DMS 273 treated with DMSO at 0.1 percent for 48 hours (cell line): ENCODE results near the gene CERCAM.
A peak's percentile ranks its signal among the peaks of the same experiment; 100 is the strongest.

Experiments used
- DNase-seq: peaks from one replicate; lab custom pipeline; 2025; lab: John Stamatoyannopoulos, UW

CERCAM gene

DNA sequence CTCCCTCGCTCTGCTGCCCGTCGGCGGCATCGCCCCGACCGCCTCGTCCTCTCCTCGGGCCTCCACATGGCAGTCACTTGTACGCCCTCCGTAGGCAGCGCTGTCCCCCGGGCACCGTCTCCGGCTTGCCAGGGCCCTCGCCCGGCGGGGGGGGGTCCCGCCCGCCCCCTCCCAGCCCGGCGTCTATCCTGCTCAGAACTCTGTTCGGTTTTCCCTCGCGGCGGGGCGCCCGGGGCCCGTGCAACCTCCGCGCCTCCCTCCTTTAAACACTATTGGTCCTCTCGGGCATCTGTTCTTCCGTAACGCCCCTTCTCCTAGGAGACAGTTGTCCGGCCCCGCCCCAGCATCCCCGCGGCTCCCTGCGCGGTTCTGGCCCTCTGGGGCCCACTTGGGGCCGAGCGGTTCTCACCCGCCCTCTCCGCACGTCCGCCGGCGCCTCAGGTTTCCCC is 36.0 kb downstream of the CERCAM start:
- peak; percentile 44 for DNase-seq

DNA sequence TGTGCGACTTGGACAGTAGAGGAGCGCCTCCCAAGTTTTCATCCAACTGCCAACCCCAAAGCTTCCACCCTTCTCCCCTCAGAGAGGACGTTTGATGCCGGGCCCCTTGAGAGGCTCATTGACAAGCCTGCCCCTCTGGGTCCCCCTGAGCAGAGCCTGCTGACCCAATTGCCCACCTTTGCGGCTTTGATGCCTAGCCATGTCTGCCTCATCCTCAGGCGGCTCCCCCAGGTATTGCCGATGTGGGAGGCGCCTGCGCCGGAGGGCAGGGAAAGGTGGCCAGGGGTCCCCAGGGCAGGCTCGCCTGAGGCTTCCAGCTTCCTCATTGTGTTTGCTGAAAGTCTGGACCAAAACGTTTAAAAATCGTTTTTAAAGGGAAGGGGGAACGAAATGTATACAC is 36.5 kb downstream of the CERCAM start:
- no peak for DNase-seq

DNA sequence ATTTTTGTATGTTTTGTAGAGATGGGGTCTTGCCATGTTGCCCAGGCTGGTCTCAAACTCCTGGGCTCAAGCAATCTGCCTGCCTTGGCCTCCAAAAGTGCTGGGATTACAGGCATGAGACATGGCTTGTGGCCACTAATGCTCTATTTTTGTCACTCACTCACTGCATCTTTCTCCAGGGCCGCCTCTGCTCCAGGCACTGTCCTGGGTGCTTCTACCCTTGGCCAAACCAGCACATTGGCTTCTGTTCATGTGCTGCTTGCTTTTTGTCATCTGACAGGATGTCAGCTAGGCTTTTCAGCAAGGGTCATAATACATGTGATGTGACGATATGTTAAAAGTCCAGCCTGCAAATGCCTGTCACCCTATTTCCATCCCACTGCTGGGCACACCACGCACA is 38.4 kb downstream of the CERCAM start:
- DNase-seq: no peak

DNA sequence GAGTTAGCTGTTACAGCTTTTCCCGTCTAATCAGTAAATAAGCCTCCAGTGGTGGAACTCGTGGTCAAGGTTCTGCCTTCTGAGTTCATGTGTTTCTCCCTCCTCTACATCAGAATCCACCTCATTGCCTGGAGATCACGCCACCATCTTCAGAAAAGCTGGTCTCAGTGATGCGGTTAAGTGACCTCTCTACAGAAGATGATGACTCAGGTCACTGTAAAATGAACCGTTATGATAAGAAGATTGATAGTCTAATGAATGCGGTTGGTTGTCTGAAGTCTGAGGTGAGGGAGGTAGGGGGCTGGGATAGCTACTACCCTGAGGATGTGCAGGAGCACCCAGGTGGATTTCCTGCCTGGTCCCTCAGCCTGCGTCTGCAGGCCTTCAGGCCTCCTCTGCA is 48.4 kb downstream of the CERCAM start:
- DNase-seq: no peak

DNA sequence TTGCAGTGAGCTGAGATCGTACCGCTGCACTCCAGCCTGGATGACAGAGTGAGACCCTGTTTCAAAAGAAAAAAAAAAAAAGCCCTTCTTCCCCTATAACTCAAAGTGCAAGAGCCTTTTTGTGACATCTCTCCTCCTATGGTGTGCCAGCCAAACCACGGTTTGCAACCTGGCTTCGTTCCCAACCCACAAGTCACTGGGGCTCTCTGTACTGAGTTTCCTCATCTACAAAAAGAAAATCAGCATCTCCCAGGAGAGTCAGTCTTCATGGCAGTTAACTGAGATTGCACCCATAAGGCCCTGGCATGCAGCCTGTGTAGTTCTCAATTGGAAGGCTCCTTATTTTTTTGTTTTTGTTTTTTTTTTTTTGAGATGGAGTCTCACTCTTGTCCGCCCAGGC is 49.9 kb downstream of the CERCAM start:
- DNase-seq: no peak

DNA sequence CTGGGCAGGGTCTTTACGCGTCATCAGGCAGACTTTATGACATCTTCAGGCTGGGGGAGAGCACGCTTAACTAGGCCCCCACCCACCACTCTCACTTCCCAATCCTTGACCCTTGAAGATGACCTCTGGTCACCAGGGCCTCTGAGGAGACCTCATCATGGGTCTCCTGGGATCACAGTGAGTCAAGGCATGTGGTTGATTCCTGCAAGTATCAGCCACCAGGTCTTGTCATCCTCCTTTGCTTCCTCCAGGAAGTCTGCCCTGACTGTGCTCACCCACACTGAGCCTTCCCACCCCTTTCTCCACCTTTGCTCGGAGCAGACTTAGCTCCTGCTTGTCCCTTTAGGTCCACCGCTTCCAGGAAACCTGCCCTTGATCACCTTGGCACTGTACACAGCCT is 52.4 kb downstream of the CERCAM start:
- DNase-seq: no peak

DNA sequence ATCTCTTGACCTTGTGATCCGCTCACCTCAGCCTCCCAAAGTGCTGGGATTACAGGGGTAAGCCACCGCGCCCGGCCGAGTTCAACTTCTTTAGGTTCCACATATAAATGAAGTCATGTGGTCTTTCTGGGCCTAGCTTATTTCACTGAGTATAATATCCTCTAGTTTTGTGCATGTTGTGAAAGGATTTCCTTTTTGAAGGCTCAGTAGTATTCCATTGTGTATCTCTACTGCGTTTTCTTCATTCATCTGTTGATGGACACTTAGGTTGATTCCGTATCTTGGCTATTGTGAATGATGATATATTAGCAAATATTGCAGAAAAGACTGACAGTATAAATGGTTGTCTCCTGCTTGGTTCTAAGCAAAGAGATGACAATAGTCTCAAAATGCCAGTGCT is 55.2 kb downstream of the CERCAM start:
- DNase-seq: no peak

DNA sequence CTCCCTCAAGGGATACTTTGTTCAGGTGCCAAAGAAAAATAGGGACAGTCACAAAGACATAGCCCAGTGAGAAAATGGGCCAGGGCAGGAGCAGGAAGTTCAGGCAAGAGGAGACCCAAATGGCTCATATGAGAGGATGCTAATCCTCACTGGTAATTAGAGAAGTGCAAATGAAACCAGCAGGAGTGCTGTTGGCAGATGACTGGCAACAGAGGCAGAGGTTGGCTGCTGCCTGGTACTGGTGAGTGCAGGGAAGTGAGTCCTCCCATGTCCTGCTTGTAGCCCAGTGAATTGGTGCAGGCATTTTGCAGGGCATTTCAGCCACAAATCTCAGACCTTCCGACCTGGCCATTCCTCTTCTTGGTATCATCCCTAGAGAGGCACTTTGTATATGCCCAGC is 58.6 kb downstream of the CERCAM start:
- no peak for DNase-seq

DNA sequence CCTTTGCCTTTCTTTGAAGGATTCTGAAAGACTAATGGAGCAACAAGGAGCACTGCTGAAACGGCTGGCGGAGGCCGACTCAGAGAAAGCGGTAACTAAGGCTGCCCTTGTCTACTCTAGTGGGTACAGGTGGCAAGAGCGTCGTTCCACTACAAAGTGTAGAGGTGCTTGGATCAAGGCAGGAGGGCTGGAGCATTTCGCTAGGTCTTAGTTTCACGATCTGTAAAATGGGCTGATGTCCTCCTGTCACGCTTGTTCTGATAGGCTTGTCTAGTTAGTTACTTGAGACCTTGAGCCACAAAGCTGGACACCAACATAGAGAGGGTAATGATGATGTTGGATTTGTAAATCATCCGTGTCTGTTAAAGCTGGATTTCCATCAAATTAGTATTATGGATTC is 60.9 kb downstream of the CERCAM start:
- DNase-seq: no peak

DNA sequence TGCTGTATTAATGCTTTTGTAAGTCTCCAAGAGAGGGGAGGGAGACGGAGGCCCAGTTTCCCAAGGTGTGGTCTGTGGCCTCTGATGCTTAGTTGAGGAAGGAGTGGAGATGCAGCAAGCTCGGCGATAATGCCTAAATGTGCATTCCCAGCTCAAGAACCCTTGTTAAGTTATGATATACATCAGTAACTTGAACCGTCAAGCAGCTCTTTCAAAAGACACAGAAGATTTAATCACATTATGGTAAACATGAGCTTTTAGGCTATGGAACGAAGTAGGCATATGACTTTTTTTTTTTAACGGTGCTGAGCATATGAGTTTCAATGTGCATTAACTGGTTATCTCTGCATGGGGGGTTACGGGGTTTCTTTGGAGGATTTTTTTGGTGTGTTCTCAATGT is 61.5 kb downstream of the CERCAM start:
- no peak for DNase-seq

DNA sequence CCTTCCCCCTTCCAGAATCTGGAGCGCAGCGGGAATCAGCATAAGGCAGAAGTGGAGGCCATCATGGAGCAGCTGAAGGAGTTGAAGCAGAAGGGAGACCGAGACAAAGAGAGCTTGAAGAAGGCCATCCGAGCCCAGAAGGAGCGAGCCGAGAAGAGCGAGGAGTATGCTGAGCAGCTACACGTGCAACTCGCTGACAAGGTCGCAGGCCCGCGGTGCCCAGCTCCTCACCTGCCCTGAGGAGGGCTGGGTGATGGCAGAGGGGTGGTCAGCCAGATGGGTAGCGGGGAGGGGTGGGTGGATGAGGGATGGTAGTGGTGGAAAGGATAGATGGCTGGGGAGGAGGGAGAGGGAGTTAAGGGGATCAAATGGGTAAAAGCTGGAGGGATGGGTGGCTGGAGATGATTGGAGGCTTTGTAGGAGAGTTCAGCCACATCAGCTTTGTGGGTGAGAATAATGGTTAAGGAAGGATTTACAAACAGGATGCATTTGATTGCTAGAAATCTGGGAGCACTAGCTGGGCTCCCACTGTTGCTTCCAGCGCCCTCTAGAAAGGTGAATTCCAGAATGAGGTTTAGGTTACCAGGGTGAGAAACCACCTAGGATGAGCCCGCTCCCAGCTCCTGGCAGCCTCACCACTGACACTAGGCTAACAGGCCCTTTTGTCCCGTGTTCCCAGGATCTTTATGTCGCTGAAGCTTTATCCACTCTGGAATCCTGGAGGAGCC is 64.2 kb downstream of the CERCAM start:
- DNase-seq: no peak

DNA sequence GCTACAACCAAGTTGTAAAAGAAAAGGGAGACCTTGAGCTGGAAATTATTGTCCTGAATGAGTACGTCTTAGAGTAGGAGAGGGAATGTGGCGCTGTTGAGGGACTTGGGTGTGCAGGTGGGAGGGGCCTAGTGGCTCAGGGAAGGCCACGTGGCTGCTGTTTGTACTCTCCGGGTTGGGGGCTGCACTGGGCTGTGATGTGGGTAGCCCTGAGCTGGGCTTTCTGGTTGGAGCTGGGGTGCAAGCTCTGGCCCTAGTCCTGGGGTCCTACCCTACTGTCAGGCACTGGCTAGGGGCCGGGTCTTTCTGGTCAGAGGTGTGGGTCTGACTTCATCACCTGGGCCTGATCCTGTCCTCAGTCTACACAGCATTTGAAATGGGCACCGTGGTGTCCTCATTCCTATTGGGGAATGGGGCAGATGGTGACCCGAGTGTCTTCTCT is 64.8 kb downstream of the CERCAM start:
- DNase-seq: no peak

DNA sequence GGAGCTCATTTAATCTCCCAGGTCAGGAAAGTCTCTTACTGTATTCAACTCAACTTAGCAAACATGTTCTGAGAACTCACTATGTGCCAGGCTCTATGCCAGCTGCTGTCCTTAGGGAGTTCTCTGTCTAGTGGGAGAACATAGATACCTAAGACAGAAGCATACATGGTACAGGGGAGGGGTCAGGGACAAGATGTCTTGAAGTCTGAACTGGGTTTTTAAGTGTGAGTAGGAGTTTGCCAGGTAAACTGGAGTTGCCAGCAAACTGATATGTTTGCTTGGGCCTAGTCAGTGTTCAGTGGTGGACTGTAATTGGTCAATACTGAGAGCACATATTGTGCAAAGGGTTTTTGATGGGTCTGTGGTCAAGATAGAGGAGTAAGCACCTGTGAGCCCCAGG is 65.5 kb downstream of the CERCAM start:
- DNase-seq: no peak
